ENCODE data around the gene COL4A2.
"Not testable (repeated sequence)": the region's sequence is repeated elsewhere in the genome, so short reads cannot be mapped to it uniquely, and the experiment has no call there.

The COL4A2 gene

GRCh38 chr13:110521296-110521680, 214.2 kb downstream of the COL4A2 start:
- in situ Hi-C loops (cut with MboI; ENCODE audit: low sequenced_read_pairs): no loop called here

DNA sequence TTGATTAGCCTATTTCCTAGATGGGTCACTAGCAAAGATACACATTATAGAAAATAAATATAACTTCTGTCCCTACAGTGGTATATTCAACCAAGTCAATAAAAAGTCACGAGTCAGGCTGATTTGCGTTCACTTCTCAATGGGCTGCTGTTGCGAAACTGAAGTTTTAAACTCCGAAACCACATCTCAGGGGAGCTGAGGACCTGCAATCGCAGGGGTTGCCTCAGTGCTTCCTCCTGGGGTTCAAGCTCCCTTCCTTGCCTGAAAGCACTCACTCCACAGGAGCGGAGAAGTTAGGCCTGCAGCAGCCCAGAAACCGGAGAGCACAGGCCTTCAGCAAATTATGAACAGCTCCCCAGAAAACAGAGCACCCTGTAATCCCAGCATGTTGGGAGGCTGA, 214.9 kb downstream of the COL4A2 start:
- in situ Hi-C loops (cut with MboI; ENCODE audit: low sequenced_read_pairs): no loop called here

DNA sequence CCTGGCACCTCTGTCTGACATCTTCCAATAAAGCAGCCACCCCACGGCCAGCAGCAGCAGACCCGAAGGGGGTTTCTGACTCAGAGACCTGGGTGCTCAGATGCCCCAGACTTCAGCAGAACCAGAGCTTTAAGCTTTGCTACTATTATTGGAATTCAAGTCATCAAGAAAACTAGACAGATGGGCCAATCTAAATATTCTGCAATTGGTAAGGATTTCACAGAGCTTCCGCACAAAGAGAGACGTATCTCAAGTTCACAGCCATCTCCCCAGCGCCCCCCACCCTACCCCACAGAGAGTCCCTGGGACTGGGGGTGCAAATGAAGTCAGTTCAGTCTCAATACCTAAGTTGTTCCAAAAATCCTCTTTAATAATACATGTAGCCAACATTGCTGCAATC, 215.6 kb downstream of the COL4A2 start:
- in situ Hi-C loops (cut with MboI; ENCODE audit: low sequenced_read_pairs): no loop called here

GRCh38 chr13:110523180-110523579, 216.1 kb downstream of the COL4A2 start:
- in situ Hi-C loops (cut with MboI; ENCODE audit: low sequenced_read_pairs): no loop called here

DNA sequence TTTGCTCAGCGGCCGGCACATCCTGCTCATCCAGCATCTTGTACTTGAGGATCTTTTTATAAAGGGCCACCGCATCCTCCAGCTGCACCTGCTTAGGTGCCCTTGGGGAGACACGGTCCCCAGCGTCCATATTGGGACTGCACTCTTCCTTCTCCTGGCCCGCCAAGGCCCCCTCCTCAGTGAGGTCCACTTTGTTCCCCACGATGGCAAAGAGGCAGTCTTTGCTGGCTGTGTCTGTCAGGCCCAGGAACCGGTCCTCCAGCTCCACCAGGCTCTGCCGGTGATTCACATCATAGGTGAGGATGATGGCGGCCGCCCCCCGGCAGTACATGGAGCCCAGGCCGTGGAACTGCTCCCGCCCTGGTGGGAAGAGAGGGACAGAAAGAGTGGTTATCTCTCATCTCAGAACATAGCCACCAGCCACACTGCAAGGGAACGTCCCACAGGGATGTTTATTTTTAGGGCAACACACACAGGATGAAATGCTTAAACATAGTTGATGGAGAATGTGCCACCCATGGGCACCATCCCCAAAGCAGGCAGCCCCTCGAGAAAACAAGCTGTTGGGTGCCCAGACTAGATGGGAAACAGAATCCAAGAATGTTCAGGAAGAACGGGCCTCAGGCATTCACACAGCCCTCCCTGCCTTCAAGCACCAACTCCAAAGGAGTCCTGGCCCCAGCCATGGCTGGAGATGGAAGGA, 216.9 kb downstream of the COL4A2 start:
- in situ Hi-C loops (cut with MboI; ENCODE audit: low sequenced_read_pairs): no loop called here

DNA sequence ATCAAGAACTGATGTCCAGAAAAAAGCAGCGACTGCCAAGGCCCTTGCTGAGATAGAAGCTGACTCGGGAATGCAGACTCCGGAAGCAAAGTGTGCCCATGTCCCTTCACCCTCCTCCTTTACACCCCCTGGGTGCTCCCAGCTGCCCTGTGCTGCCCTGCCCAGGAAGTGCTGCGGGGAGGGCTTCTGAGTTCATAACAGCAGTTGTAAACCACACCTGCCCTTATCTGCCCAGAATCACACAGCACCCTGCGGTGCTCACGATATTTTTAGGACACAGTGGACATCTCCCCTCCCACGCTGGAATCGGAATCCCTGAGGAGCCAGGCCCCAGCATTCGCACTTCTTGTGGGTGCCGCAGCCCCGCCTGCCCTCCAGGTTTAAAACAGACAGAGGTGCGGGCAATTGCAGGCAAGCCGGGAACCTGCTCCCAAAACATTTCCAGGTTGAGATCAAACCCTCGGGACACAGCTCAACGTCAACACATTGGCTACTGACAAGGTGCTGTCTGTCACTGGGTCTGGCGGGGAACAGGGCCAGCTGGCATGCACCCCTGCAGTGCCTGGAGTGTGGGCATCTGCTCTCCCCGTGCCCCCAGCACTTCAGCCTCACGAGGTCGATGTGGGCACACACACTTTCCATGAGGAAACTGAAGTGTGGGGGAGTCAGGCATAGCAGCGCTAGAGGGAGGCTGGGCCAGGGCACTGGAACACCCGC, 217.6 kb downstream of the COL4A2 start:
- in situ Hi-C loops (cut with MboI; ENCODE audit: low sequenced_read_pairs): no loop called here

DNA sequence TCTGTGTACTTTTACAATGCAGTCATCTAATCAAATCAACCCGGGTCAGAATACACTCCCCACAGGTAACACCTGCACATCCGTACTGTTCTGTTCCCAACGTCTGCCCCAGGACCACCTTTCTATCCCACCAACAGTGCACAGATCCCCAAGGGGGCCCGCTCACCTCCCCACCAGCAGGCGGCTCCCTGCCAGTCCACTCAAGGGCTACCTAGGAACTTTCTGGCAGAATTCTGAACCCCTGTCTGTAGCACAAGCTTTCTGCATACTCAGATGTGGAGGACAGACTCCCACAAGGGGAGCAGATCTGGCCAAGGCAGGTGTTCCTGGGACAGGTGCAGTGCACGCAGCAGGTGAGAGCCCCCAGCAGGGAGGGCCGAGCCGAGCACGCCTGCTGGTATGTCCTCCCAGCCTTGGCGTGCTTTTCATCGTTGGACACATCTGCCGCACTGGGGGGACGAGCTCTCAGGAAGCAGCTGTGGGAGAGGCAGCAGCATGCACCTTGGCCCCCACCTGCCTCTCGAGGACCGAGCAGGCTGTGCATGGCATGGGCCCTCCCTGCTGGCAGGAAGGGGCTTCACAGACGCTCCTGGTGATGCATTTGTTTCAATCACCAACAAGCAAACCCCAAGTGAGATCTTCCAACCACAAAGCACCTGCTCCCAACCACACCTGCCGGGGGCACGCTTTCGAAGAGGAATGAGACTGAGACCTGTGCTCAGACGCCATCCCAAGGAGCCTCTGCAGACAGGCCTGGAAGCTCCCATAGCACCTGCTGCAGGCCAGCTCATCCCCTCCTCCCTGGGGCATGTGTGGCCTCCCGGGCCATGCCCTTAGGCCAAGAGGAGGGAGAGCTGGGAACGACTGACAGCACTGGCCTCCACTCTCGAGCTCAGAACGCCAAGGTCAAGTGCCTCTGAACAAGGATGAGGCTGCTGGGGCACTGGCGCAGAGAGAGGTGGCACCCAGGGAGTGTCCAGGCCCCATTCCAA, 218.5 kb downstream of the COL4A2 start:
- in situ Hi-C loops (cut with MboI; ENCODE audit: low sequenced_read_pairs): no loop called here

- in situ Hi-C loops (cut with MboI; ENCODE audit: low sequenced_read_pairs): no loop called here
Observed at GRCh38 chr13:110528371-110528770, 221.3 kb downstream of the COL4A2 start.

GRCh38 chr13:110528911-110529310, 221.8 kb downstream of the COL4A2 start:
- in situ Hi-C loops (cut with MboI; ENCODE audit: low sequenced_read_pairs): no loop called here

DNA sequence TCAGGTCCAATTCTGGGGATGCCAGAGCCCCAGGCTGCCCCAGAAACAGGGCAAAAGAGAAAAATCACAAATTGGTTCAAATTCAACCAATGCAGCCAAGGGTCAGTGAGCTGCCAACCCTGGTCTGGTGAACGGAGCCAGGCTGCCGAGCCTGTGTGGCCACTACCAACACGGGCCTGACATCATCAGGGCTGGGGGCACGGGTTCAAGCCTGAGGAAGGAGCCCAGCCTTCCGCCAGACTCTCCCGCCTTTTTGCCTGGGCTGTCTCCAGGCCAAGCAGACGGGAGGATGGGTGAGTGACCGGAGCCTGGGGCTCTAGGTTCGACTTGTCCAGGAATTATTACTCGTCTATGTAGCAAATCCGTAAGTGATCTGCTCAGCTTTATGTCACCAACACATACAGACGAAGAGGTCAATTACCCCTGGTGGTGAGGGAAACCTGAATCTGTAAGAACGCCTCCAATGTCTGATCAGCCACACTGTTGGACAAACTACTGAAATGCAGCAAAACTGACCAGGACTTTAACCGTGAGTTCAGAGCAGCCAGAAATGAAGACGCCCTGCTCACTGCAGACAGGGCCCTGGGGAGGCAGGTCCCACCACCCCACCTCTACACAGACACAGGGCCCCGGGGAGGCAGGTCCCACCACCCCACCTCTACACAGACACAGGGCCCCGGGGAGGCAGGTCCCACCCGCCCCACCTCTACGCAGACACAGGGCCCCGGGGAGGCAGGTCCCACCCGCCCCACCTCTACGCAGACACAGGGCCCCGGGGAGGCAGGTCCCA, 222.6 kb downstream of the COL4A2 start:
- in situ Hi-C loops (cut with MboI; ENCODE audit: low sequenced_read_pairs): no loop called here

- in situ Hi-C loops (cut with MboI; ENCODE audit: low sequenced_read_pairs): no loop called here
Observed at GRCh38 chr13:110531100-110531499, 224.0 kb downstream of the COL4A2 start.

DNA sequence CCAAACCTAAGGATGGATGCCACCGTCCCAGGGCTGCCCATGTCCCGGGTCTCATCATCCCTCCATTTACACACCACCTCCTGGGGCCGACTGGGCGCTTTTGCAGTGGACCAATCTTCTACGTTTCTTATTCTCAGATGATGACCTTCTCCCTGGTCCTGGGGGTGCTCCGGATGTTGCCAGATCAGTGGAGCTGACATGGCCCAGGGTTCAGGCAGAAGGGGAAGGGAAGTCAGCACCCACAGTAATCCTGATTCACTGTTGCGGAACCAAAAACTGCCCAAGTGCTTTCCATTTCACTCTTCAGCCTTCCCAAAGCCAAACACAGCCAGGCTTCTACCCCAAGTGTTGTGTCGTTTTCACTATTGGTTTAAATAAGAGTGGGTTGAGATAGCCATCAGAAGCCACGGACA, 224.6 kb downstream of the COL4A2 start:
- in situ Hi-C loops (cut with MboI; ENCODE audit: low sequenced_read_pairs): no loop called here

DNA sequence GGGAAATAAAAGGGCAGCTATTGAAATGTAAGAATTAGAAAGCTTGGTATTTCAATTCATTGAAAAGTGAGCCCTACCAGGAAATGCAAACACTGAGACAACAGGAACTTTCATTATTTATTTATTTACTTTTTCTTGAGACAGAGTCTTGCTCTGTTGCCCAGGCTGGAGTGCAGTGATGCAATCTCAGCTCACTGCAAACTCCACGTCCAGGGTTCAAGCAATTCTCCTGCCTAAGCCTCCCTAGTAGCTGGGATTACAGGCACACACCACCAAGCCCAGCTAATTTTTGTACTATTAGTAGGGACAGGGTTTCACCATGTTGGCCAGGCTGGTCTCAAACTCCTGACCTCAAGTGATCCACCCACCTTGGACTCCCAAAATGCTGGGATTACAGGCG, 225.2 kb downstream of the COL4A2 start:
- in situ Hi-C loops (cut with MboI; ENCODE audit: low sequenced_read_pairs): not testable (repeated sequence)

- in situ Hi-C loops (cut with MboI; ENCODE audit: low sequenced_read_pairs): no loop called here
Observed at GRCh38 chr13:110533771-110534670, 226.9 kb downstream of the COL4A2 start.

DNA sequence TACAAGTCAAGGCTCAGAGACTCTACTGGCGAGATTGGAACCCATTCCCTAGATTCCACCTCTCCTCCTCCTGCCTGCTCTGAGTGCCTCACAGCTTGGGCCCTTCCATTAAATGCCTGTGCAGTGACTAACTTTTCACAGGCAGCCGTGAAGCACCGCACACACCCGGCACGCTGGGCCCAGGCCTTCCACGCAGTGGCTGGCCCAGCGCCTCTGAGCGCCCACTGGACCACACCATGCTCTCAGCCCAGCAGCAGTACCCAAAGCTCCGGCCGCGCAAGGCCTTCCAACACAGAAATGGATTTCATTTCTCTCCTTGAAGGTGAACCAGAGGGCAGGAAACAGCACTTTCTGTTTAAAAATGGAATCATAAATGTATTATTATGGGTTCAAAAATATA, 228.4 kb downstream of the COL4A2 start:
- in situ Hi-C loops (cut with MboI; ENCODE audit: low sequenced_read_pairs): no loop called here

GRCh38 chr13:110536006-110536693, 229.1 kb downstream of the COL4A2 start:
- in situ Hi-C loops (cut with MboI; ENCODE audit: low sequenced_read_pairs): no loop called here

DNA sequence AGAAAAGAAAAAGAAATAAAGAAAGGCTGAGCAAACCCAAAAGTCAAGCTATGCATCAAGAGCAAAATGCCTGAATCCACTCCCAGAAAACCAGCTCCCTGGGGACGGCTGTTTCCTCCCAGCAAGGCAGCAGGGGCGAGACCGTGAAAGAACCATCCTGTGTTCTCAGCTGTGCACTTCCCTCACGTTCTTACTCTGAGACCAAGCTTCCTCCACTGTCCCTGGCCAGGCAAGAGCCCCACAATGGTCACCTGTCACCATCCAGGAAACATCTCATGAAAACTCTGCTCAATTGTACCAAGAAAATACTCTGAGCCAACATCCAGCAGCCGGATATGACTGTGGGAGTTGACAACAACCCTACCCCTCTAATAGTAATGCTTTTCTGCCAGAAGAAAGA, 231.5 kb downstream of the COL4A2 start:
- in situ Hi-C loops (cut with MboI; ENCODE audit: low sequenced_read_pairs): no loop called here

DNA sequence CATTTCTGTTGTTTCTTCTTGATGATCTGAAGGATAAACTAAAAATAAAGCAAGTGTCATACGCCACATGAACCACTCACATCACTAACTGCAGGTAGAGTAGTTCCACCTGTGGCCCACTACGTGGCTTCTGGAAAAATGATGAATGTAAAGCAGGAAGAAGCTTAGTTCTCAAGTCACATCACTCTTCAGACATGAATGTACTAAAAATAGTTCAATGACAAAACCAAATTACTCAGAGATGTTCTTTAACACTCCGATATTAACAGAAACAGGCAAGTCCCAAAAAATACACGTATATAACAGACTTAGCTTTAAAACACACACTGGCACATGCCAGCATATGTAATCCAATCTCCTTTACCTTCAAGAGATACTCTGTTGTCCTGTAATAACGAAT, 232.8 kb downstream of the COL4A2 start:
- in situ Hi-C loops (cut with MboI; ENCODE audit: low sequenced_read_pairs): no loop called here

All from HL-60/S4 treated with retinoic acid at 250 ng/mL for 4 days and 3 days (cell line).